ENCODE measurements around the gene TSHR.
"Not testable (repeated sequence)": the region's sequence is repeated elsewhere in the genome, so short reads cannot be mapped to it uniquely, and the experiment has no call there.

The TSHR gene

DNA sequence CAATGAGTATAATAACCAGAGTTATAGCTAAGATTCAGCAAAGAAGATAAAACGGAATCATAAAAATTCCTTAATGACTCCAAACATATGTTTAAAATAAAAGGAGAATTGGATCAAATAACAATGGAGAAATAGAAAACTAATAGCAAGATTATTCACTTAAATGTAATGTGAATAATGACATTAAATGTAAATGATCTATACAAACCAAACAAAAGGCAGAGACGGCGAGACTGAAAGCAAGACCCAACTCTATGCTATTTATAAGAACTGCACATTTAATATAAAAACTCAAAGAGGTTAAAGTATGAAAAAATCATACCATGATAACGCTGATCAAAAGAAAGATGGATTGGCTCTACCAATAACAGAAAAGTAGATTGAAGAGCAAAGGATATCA, 3.9 kb upstream of the TSHR start:
- no peak for DNase-seq (ENCODE audit: low spot score)

DNA sequence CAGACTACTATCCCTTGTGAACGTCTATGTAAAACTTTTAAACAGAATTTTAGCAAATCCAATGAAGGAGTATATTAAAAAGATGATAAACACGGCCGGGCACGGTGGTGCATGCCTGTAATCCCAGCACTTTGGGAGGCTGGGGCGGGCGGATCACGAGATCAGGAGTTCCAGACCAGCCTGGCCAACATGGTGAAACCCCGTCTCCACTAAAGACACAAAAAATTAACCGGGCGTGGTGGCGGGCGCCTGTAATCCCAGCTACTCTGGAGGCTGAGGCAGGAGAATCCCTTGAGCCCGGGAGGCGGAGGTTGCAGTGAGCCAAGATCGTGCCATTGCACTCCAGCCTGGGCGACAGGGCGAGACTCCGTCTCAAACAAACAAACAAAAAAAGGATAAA, 2.2 kb upstream of the TSHR start:
- not testable (repeated sequence) for DNase-seq (ENCODE audit: low spot score)

DNA sequence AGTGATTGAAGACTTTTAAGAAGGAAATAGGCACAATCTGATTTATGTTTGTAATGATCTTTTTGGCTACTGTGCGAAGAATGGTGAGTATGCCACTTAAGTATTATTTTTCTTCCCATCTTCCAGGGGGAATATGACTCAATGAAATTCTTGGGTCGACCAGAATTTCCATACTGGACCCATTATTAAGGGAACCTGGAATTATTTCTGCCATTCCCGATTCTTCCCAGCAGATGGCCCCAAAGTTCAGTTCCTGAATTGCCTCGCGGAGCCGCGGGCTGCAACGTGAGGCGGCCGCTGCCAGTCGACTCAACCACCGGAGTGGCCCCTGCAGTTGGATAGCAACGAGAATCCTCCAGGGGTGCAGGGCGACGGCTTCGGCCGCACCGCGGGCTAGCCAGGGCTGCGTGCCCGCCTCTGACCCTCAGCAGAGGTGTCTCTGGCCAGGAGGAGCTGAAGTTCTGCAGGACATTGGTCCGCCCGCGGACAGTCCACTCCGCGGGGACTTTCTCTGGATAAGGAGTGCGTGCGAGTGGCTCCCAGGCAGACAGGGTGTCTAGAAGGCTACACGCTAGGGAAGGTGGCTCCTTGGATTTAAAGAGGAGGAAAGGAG, 628 bp upstream of the TSHR start:
- peak; percentile 69 for DNase-seq (ENCODE audit: low spot score)

DNA sequence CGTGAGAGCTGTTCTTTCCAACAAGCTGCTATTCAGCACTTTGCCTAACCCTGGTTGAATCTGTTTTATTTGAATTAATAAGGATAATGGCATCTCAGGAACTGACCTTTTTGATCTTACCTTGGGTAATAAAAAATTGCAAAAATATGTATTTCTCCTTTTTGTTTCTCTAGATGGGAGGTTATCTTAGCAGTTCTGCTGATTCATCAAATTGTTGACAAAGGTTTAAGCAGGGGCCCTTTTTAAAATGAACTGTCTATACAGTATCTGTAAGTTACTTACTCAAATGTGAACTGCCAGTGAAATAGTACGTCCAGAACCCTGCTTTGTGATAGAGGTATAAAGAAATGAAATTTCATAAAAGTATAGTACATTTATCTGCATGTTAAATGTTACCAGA, 681 bp downstream of the TSHR start:
- DNase-seq (ENCODE audit: low spot score): no peak

DNA sequence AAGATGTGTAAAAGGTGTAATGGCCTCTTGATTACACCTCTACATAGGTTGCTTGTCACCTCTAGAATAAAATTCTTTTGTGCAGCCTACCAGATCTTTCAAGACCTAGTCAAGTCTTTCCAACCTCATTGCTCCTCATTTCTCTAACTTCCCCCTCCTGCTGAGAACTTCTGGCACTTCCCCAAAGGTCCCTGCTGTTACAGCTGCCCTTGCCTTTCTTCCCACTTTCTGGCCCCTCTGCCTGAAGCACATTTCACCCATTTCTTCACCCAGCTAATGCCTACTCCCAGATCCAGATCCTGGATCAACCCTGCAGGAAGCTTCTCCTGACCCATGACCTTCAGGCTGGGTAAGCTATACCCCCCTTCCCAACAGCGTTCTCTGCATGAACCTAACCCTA, 1.5 kb downstream of the TSHR start:
- DNase-seq (ENCODE audit: low spot score): no peak

DNA sequence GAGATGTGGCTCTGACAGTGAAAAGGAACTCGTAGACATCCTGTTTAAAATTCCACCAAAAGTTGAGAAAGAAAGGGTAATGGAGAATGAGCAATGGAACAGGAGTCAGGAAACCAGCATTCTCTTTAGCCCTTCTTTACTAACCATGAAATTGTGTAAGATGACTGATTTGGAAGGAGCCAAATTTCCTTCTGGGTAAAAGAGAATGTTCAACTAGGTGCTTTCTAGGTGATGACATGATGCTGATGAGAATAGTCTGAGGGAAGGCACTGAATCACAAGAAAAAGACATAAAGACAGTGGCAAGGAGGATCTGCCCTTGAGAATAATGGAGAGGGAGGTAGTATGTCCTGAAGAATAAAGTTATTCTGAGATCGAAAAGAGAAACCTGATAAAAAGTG, 2.2 kb downstream of the TSHR start:
- DNase-seq (ENCODE audit: low spot score): no peak

DNA sequence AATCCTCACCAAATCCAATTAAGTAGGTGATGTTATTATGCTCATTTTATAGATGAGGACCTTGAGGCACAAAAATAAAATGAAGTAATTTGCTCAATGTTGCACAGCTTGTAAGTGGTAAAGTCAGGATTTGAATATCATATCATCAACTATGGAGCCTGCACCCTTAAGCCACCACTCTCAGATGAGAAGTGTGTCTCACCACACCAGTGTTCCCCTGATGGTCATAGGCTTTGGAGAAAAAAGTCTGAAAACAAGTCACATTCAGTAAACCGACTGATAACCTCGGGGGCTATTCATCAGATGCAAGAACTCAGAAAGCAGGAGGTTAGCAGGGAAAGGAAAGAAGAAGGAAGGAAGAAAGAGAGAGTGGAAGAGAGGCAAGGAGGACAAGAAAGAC, 2.8 kb downstream of the TSHR start:
- no peak for DNase-seq (ENCODE audit: low spot score)

DNA sequence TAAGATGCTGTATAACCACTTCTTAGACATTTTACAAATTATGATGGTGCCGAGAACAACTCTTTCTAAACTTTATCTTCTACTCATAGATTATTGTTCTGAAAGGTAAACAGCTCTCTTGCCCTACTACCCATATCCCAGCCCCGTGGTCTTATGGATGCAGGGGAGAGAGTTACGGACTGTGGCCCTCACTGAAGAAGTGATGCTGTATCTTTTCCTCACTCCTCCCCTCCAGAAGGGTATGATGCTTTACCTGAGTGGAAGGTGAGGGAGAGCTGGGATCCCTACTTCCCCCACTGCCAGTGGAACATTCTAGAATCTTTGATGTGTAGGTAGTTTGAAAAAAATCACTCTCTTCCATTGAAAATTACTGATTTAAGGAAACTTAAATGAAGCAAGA, 3.5 kb downstream of the TSHR start:
- DNase-seq (ENCODE audit: low spot score): no peak

DNA sequence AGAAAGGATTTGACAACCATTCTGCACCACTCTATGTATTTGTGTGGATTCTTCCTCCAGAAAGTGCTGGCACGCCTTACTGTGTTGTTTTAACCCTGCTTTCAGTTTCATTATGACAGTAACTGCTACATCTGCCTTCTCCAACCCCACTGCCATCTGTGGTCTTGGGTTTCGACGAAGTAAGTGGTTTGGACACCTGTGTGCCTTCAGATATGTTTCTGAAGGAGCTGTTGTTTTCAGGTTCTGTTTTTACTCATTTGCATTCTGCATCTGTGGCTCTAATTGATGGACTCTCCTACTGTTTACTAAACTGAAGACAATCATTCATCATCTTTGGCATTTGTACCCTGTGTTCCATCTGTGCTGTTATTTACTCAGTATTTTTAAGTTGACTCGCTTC, 4.1 kb downstream of the TSHR start:
- DNase-seq (ENCODE audit: low spot score): no peak

DNA sequence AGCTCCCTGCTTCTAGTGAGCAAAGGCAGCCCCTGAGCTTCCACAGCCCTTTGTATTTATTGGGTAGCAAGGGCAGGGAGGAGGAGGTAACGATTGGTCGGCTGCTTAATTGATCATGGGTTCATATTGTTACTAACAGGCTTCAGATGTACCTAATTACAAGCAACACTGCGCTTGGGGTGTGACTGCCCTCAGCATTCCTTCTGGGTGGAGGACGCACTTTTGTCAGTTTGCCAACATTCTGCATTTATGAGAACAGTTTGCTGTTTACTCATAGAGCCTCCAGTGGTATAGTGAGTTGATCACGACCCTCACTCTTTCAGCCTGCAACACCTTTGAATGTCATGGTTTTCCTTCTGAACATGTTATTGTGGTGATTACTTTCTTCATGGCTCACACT, 9.6 kb downstream of the TSHR start:
- DNase-seq (ENCODE audit: low spot score): no peak

DNA sequence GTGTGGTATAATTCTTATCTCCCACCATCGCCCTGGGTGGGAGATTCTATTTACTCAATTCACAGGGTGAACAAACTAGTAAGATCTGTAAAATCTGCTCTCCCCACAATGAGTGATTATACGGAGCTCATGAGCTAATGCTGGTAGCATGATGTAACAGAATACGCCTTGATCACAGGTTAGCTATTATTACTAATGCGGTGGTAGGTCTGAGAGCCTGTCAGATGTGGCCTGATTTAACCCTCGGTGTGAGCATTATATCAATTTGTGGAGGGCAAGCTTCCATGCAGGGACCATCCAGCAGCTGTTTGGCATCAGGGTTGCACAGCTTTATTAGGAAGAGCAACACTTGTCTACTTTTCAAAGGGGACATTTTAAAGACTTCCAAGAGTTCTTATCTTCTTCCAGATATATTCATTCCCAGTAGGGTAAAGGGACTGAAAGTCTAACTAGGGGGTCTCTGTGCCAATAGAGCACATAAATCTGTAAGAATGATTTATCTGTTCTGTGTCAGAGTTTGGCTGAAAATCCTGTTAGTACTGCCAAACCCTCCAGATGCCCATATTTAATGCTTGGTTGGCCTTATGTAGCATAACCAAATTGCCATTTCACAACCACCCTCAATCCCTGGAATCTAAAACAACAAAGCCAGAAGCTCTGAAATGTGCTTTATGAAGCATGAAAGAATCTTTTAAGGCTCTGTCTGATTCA, 18.7 kb downstream of the TSHR start:
- peak; percentile 34 for DNase-seq (ENCODE audit: low spot score)

DNA sequence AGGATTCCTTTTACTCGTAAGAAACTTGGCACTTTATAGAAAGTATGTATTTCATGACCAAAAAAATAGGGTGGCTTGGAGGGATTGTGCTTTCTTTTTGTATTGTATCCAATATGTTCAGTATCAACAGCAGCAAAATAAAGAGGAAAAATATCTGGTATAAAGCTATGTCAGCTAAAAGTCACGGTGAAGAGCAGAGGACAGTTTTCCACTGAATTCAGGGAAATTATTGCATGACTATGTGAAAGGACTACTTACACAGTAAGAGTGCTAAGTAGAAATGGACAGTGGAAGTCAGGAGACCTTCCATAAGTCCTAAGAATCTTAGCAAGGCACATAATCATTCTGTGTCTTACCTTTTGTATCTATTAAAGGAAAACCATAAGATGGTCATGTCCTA, 19.3 kb downstream of the TSHR start:
- no peak for DNase-seq (ENCODE audit: low spot score)

DNA sequence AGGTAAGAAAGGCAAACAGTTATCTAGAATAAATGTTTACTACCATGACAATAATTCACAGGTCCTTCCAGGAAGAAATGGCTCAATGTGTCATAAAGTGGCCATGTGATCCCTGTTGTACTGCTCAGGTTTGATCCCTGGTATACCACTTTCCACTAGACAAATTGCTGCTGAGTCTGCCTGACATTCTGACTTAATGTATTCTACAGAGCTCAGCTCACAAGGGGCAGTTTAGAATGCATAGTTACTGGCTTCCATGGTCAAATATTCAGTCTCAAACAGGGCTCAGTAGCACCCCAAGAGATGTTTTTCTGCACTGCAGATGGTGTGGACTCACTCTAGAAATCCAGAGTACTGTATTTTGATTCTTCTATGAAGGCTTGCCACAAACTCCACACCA, 21.8 kb downstream of the TSHR start:
- DNase-seq (ENCODE audit: low spot score): no peak

DNA sequence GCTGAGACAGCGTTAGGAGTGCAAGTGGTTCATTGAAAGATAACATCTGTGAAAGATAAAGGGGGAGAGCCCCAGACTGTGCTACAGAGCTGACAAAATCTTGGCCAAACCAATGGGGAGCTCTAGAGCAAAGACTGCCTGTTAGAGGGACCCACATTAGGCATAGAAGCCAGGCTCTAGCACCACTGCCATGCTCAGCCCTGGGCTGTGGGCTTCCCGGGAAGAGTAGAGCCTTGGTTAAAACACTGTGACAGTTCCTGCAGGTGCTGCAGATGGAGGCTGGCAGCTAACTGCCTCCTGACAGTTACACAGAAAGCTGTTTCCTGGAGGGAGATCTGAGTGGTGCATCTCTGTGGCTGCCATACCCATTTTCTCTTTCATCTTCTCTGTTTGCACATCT, 23.0 kb downstream of the TSHR start:
- no peak for DNase-seq (ENCODE audit: low spot score)

DNA sequence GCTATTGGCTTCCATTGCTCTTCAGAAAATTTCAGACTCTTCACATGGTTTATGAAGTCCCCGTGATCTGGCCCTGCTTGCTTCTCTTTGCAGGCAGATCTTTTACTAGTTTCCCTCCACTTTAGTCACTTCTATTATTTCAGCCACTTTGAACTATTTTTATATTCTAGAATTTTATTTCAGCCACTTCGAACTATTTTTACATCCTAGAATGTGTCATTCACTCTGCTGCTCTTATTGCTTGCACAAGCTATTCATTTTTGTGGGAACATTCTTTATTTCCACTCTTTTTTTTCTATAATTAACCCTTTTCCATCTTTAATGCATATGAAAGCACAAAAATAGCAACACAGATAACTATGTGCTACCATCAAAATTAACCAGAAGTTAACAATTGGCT, 24.5 kb downstream of the TSHR start:
- DNase-seq (ENCODE audit: low spot score): no peak

DNA sequence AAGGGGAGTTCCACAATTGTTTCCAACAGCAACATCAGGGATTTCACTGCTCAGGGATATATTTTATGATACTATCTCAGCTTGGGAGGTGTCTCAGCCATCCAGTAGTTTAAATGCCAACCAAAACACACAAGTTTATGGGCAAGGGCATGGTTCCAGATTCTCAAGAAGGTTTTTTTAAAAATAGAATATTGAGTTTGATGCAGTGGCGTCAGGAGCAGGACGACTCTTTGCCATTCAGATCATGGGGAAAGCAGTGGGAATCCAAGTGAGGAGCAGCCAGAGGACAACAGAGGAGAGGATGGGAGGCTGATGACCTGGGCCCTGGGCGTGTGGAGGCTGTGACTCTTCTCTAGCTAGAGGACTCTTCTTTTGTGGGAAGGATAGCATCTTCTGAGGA, 25.7 kb downstream of the TSHR start:
- no peak for DNase-seq (ENCODE audit: low spot score)

DNA sequence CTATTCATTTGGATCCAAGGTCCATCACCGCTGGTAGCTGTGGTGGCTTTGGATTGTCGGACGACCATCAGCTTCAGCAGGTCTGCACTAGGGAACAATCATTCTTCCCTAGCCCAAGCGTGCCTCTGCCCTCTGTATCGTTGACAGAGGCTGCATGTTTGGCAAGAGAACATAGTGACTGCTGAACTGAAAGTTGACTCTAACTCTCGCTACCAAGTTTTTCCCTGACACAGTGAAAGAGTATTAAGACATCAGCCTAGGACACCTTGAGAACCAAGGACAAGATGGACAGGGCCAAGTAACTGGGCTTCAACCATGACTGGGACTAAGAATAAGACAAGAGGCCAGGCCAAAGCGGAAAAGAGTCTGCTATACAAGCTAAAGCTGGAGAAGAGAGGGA, 26.3 kb downstream of the TSHR start:
- no peak for DNase-seq (ENCODE audit: low spot score)

DNA sequence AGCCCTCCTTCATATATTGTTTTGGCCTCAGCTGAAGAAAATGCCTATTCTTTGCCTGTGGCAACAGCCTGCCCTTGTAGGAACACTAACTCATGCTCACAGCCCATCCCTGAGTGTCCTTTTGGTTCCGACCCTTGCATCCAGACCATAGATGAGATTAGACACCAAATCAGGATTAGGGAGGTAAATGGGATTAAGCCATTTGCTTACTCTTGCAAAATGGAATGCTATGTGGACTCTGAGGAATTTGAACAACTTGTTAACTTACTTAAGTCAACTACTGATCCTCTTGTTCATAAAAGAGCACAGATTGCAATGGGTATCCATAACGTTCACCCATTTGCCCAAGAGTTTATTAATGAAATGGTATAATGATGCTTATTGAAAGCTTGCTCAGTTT, 27.3 kb downstream of the TSHR start:
- DNase-seq (ENCODE audit: low spot score): no peak

DNA sequence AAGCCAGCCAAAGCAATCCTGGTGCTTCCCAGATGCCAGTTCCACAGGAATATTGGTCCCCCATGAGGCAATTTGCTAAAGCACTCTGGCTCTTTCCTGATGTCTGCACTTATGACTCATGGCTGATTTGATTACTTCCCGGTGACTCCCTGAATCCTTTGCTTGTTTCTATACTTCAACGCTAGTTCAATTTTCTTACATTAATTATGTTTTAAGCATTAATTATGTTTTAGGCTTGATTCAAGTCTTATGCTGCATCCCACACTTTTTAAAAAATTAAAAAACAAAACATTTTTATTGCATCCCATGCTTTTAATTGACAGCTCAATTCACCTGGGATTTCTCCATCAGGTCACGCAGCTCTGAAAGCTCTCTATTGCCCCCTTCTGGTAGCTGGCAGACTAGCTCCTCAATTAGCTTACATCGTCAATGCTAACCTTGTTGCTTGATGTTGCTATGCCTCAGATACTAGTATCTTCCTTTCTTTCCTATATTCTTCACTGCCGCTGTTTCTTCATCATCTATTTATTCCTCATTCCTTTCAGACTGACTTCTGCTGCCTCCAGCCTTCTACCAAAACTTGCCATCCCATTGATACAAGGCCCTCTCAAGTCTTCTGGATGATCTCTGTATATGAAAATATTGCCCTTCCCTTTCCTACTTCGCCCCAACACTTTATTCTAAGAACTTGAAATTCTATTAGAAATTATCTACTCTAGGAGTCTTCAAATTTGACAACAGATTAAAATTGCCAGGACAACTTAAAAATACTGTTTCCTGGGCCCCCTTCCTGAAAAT, 32.0 kb downstream of the TSHR start:
- peak; percentile 74 for DNase-seq (ENCODE audit: low spot score)

DNA sequence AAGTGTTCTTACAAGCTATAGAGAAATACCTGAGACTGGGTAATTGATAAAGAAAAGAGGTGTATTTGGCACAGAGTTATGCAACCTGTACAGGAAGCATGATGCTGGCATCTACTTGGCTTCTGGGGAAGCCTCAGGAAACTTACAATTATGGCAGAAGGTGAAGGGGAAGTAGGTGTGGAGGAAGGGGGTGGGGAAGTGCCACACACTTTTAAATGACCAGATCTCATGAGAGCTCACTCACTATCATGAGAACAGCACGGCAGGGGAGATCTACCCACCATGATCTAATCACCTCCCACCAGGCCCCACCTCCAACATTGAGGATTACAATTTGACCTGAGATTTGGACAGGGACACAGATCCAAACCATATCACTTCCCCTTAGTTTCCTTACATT, 32.8 kb downstream of the TSHR start:
- DNase-seq (ENCODE audit: low spot score): no peak

DNA sequence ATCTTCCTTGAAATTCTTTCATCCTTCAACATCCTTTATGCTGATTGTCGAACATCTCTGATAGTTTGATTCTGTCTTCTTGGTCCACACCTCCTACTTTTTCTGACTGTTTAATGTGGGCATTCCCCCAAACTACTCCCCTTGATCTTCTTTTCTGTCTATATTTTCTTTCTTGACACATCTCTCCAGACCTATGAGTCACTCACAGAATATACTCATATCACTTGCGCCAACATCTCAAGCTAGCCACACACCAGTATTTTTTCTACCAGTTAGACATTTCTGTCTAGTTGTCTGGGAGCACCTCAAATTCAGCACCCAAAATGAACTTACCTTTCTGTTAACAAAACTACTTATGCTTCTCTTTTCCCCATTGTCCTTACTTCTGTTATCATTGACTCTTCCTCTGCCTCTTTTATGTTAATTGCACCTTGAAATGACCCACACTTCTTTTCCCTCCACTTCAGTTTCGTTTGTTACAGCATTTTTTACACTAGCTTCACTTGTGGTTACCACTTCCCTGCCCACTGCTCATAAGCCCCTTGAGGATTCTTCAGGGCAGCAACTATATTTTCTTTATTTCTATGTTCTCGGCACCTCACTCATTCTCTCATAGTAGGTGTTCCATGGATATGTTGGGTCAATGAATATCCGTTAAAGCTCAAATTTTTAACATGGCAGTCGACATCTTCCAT, 33.5 kb downstream of the TSHR start:
- no peak for DNase-seq (ENCODE audit: low spot score)

DNA sequence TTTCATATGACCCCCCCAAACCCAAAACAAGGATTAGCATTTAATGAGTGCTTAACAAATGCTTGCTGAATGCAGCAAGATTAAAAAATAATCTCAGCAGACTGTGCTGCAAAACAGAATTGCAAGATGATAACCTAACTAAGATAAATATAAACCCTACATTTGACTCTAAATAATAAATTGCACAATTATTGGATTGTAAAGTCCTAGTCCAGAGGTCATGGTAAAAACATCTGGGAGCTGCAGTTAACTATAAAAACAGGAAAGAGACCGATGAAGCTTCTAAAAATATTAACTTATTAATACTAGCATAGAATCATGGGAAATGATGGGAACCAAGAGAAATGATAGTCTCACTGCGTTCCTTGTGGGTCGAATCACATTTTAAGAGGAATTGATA, 37.2 kb downstream of the TSHR start:
- DNase-seq (ENCODE audit: low spot score): no peak

All from cerebellar cortex (tissue), 1 donor.